C4-2B (cell line): ENCODE measurements around the gene UBL4A.

ENCODE experiments used
- ZFX ChIP-seq: fragments of 450-650 bp; IDR thresholded peaks from 2 replicates; pipeline ENCODE4 v1.6.1; 2017
- TF ChIP-seq, protein P1 (sequence below): fragments of 450-650 bp; conservative IDR thresholded peaks from 2 replicates; pipeline ENCODE4 v1.5.1; 2017; ENCODE audit warnings: mild to moderate bottlenecking

DNA sequence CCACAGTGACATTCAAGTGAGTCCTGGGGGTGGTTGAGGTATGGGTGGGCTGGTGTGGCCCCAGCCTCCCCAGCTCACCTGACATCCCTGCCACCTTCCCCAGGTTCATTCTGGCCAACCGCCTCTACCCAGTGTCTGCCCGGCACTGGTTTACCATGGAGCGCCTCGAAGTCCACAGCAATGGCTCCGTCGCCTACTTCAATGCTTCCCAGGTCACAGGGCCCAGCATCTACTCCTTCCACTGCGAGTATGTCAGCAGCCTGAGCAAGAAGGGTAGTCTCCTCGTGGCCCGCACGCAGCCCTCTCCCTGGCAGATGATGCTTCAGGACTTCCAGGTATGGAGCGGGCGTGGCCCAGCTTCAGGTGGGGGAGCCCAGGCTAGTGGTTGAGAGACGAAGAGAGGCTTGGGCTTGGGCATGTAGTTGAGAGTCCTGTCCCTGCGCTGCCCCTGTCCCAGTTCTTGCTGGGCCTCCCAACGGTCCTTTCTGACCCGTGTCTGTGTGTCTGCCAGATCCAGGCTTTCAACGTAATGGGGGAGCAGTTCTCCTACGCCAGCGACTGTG, 51.2 kb downstream of the UBL4A start:
- TF ChIP-seq, protein P1, sequence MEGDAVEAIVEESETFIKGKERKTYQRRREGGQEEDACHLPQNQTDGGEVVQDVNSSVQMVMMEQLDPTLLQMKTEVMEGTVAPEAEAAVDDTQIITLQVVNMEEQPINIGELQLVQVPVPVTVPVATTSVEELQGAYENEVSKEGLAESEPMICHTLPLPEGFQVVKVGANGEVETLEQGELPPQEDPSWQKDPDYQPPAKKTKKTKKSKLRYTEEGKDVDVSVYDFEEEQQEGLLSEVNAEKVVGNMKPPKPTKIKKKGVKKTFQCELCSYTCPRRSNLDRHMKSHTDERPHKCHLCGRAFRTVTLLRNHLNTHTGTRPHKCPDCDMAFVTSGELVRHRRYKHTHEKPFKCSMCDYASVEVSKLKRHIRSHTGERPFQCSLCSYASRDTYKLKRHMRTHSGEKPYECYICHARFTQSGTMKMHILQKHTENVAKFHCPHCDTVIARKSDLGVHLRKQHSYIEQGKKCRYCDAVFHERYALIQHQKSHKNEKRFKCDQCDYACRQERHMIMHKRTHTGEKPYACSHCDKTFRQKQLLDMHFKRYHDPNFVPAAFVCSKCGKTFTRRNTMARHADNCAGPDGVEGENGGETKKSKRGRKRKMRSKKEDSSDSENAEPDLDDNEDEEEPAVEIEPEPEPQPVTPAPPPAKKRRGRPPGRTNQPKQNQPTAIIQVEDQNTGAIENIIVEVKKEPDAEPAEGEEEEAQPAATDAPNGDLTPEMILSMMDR = no peak
- TF ChIP-seq ZFX = no peak
